Osteocyte (in vitro differentiated cells): ENCODE measurements around the gene NRP2. TPM values are rescaled to one million over a fixed set of nuclear protein-coding genes. Genes with fewer than 3 reads are reported as not detected.
A peak's percentile ranks its signal among the peaks of the same experiment; 100 is the strongest.

Source experiments
- DNase-seq: peaks from one replicate; pipeline ENCODE4 v3.0.0; 2021; ENCODE audit warnings: mixed read lengths; ENCODE audit not compliant: unreplicated experiment; ENCODE audit errors: extremely low spot score
- H3K27ac Mint-ChIP-seq: one replicate; pipeline ENCODE4 v1.8.0; 2021; ENCODE audit warnings: mild to moderate bottlenecking, mixed read lengths; ENCODE audit not compliant: unreplicated experiment
- H3K27me3 Mint-ChIP-seq: one replicate; pipeline ENCODE4 v1.8.0; 2021; ENCODE audit warnings: mixed read lengths; ENCODE audit not compliant: unreplicated experiment
- H3K36me3 Mint-ChIP-seq: one replicate; pipeline ENCODE4 v1.8.0; 2021; ENCODE audit warnings: mixed read lengths; ENCODE audit not compliant: unreplicated experiment
- H3K4me1 Mint-ChIP-seq: one replicate; pipeline ENCODE4 v1.8.0; 2021; ENCODE audit warnings: mixed read lengths; ENCODE audit not compliant: unreplicated experiment
- H3K4me3 Mint-ChIP-seq: one replicate; pipeline ENCODE4 v1.8.0; 2021; ENCODE audit warnings: mild to moderate bottlenecking, moderate library complexity, mixed read lengths; ENCODE audit not compliant: unreplicated experiment
- H3K9me3 Mint-ChIP-seq: one replicate; pipeline ENCODE4 v1.8.0; 2021; ENCODE audit warnings: mixed read lengths; ENCODE audit not compliant: unreplicated experiment
- CTCF ChIP-seq: fragments of 200-600 bp; sonication (generic); IDR thresholded peaks from 2 replicates; pipeline ENCODE4 v1.5.0; 2021; ENCODE audit warnings: antibody characterized with exemption, mild to moderate bottlenecking, moderate library complexity
- total RNA-seq: library from RNA; stranded (reverse); gene quantifications from 2 replicates; pipeline ENCODE4 v1.2.1, GENCODE V29; 2021

The NRP2 gene
- total RNA-seq, 1 donor from 2014 or later: 52.4 TPM

DNA sequence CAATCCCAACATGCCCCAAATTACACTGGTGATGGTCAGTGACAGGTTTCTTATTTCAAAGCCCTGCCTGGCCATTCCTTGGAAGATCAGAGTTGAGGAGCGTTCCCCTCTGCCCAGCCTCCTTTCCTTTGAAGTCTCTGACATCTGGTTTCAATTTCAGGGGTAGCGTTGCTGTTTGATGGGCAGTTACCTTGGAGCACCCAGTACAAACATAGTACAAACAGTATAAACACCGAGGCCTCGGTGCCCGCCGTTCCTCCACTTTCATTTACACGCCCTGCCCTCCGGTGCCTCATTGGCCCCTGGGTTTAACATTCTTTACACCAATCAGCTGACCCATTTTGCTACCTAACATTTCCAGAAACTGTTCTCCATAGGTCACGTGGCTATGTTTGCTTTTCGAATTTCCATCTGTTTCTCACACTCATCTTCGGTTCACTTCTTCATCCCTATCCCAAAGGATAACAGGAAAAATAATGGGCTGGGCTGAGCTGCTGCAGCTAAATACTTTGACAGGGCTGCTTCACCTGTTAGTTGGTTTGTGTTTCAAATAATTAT lies 65.6 kb downstream of the NRP2 start:
- Mint-ChIP-seq H3K36me3 (peaks cover 40% of the 10 kb centered on the region), H3K27ac (no peak overlapping the region), H3K27me3 (no peaks in the 10 kb centered on the region), H3K9me3 (no peaks in the 10 kb centered on the region), H3K4me3 (no peak overlapping the region), H3K4me1 (peaks cover 37% of the 10 kb centered on the region)
- no peak for TF ChIP-seq CTCF
- DNase-seq: no peak

DNA sequence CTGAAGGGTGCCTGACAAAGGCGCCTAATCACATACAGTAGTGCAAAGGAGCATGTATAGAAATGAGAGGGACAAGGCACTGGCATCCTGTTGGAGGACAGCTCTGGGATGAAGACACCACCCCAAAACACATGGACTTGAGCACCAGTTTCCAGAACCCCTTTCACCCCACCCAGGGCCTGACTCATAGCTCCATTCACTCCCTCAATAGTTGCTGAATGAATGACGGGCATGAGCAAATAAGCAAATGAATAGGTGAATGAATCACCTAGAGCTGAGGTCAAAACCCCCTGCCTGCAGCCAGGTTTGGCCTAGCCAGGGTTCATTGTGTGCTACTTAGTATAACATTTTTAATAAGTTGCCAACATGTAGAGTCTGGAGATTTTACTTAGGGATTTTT lies 66.3 kb downstream of the NRP2 start:
- no peak for DNase-seq
- Mint-ChIP-seq H3K4me1 (peaks cover 37% of the 10 kb centered on the region), H3K36me3 (peaks cover 39% of the 10 kb centered on the region), H3K9me3 (no peaks in the 10 kb centered on the region), H3K4me3 (no peak overlapping the region), H3K27me3 (no peaks in the 10 kb centered on the region), H3K27ac (no peak overlapping the region)
- no peak for TF ChIP-seq CTCF

DNA sequence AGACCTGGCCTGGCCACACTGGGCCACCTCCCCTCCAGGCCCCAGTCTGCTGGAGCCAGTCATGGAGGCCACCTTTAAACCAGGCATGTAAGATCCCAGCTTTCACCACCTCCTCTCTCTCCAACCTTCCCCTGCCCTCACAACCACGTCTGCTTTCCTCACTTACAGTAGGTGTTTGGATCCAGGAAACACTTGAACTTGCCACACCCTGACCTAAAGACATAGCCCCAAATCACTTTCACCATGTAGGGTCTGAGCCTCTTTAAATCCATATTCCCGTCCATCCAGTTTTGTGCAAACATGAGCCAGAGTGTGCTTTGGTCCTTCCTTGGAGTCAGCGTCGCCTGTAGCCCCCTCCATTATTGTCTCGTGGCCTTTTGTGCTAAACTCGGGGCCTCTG lies 66.8 kb downstream of the NRP2 start:
- Mint-ChIP-seq H3K4me3 (no peak overlapping the region), H3K27me3 (no peaks in the 10 kb centered on the region), H3K27ac (no peak overlapping the region), H3K9me3 (no peaks in the 10 kb centered on the region), H3K4me1 (peaks cover 35% of the 10 kb centered on the region), H3K36me3 (peaks cover 35% of the 10 kb centered on the region)
- TF ChIP-seq CTCF: no peak
- DNase-seq: no peak

DNA sequence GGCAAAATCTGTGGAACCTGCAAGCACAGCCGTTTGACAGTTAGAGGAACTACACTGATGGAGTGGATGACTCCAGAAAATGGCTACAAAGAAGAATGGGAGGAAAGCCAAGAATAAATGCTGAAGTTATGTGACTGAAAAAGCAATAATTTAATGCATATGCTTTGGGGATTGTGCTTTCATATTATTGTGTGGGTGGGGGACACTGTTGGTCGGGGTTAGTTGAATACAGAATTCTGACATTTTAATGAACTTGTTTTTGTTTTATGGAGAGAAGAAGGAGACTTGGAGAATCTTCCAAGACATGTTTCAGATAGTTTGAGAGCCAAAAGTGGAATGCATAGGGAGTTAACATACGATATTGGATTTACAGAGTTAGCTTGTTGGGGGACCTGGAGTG lies 68.5 kb downstream of the NRP2 start:
- no peaks in the 10 kb centered on the region for H3K27me3 Mint-ChIP-seq
- H3K9me3 Mint-ChIP-seq: no peaks in the 10 kb centered on the region
- TF ChIP-seq CTCF: no peak
- H3K27ac Mint-ChIP-seq: no peak overlapping the region
- no peak overlapping the region for H3K4me3 Mint-ChIP-seq
- H3K36me3 Mint-ChIP-seq: peaks cover 28% of the 10 kb centered on the region
- no peak for DNase-seq
- peaks cover 48% of the 10 kb centered on the region for H3K4me1 Mint-ChIP-seq

- peak overlapping the region; percentile 9 for H3K27ac Mint-ChIP-seq
- no peak for TF ChIP-seq CTCF
- H3K9me3 Mint-ChIP-seq: no peaks in the 10 kb centered on the region
- H3K27me3 Mint-ChIP-seq: no peaks in the 10 kb centered on the region
- H3K4me3 Mint-ChIP-seq: no peak overlapping the region
- H3K4me1 Mint-ChIP-seq: peaks cover 56% of the 10 kb centered on the region
- DNase-seq: no peak
- H3K36me3 Mint-ChIP-seq: peaks cover 24% of the 10 kb centered on the region
Measured at GRCh38 chr2:205751569-205752031, 69.3 kb downstream of the NRP2 start.
